Measurements from ENCODE around the gene DNAH2. TPM values are rescaled to one million over a fixed set of nuclear protein-coding genes. Genes with fewer than 3 reads are reported as not detected.

The DNAH2 gene
- total and polyA plus RNA-seq, 2 of the 8 experiments (the other 6 are each of a cell fraction or from before 2014, with no cell fraction given) = 0.13 to 0.18 TPM

DNA sequence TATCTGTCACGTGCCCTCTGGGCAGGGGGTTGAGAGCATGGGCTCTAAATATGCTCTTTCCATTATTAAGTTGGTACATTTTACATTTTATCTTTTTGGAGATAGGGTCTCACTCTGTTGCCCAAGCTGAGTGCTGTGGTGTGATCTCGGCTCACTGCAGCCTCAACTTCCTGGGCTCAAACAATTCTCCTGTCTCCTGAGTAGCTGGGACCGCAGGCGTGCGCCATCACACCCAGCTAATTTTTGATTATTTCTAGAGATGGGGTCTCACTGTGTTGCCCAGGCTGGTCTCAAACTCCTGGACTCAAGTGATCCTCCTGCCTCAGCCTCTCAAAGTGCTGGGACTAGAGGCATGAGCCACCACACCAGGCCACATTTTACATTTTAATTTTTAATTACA is 72.6 kb downstream of the DNAH2 start:
- no peaks in the 10 kb centered on the region for H3K23me2 ChIP-seq (ENCODE audit: low read depth, low read length)
- 97% methylated on average over 5 of the region's 5 CpGs; no CpG with 5 or more reads in 1 of the 2 experiments for WGBS, 2 experiments (ENCODE audit: extremely low coverage in 1 of 2, insufficient coverage in 1 of 2, insufficient read length in 1 of 2, insufficient replicate concordance in 2 of 2, low coverage in 1 of 2, low lambda C conversion rate in 2 of 2, missing lambda C conversion rate in 1 of 2)
- H3K79me1 ChIP-seq (ENCODE audit: low read depth, low read length) = no peaks in the 10 kb centered on the region
- no peak for TF ChIP-seq NRF1 (IDR thresholded peaks at IDR 0.05; ENCODE audit: low read depth, low read length)
- TF ChIP-seq EZH2 (IDR thresholded peaks at IDR 0.05; ENCODE audit: low read depth, low read length, severe bottlenecking) = no peak
- TF ChIP-seq KDM4A (IDR thresholded peaks at IDR 0.05; ENCODE audit: low read depth, low read length, severe bottlenecking) = no peak
- TF ChIP-seq HDAC2 (IDR thresholded peaks at IDR 0.05; ENCODE audit: borderline replicate concordance in 1 of 2, low read depth in 2 of 2, low read length in 2 of 2) = no peak
- TF ChIP-seq TAF7 (optimal IDR thresholded peaks at IDR 0.05; ENCODE audit: borderline replicate concordance, low read depth, low read length) = no peak
- TF ChIP-seq KDM1A (IDR thresholded peaks at IDR 0.05; ENCODE audit: borderline replicate concordance, low read length) = no peak
- no peak for TF ChIP-seq TAF1 (IDR thresholded peaks at IDR 0.05; ENCODE audit: low read depth, low read length)
- TF ChIP-seq SIX5 (IDR thresholded peaks at IDR 0.05; ENCODE audit: low read depth, low read length) = no peak
- H3K4me3 ChIP-seq (ENCODE audit: extremely low read depth in 1 of 4, insufficient read depth in 2 of 4, low read depth in 3 of 4, low read length in 4 of 4) = no peak overlapping the region
- H3K36me3 ChIP-seq (ENCODE audit: control insufficient read depth in 2 of 4, insufficient read depth in 4 of 4, low read length in 3 of 4) = no peaks in the 10 kb centered on the region
- peaks cover 0 to 2% (median 0%) of the 10 kb centered on the region in 4 experiments; a peak in 2 of 7 replicates for H3K27me3 ChIP-seq (replicated peaks in 1 of 4; ENCODE audit: control insufficient read depth in 3 of 4, extremely low read depth in 1 of 4, insufficient read depth in 3 of 4, low read length in 3 of 4)
- no peak overlapping the region for H3K56ac ChIP-seq (replicated peaks; ENCODE audit: insufficient read length, low read depth, low read length)
- H3K14ac ChIP-seq (ENCODE audit: insufficient read length) = no peak overlapping the region
- H2BK12ac ChIP-seq (ENCODE audit: low read depth, low read length) = no peak overlapping the region
- no peak overlapping the region for H2BK120ac ChIP-seq (replicated peaks; ENCODE audit: low read depth, low read length)
- H2BK20ac ChIP-seq (ENCODE audit: low read length) = no peak overlapping the region
- DNase-seq (ENCODE audit: low read depth in 1 of 2, low spot score in 2 of 2) = no peak
- H3K9ac ChIP-seq (replicated peaks in 1 of 4; ENCODE audit: extremely low read depth in 1 of 4, low read depth in 3 of 4, low read length in 3 of 4) = no peak overlapping the region
- no peak overlapping the region for H3K23ac ChIP-seq (ENCODE audit: insufficient read length)
- no peaks in the 10 kb centered on the region for H3K9me3 ChIP-seq (ENCODE audit: insufficient read depth in 2 of 2, low read depth in 1 of 2, low read length in 1 of 2)
- H2BK15ac ChIP-seq (ENCODE audit: low read length) = no peak overlapping the region
- ChIA-PET POLR2A (ENCODE audit: partially characterized antibody) (interaction anchor here (1.8 kb wide), 1 partner anchor 103 kb away, joined by 5 read pairs; no protein-coding TSS in a partner anchor), CTCF (ENCODE audit: partially characterized antibody) (interaction anchor here (0.7 to 1.8 kb wide), 4 partner anchors 10 to 47 kb away, joined by 3 to 8 read pairs (median 4); no protein-coding TSS in a partner anchor)
- H4K20me1 ChIP-seq (replicated peaks in 1 of 2; ENCODE audit: control insufficient read depth in 1 of 2, insufficient read depth in 2 of 2, low read length in 2 of 2) = no peaks in the 10 kb centered on the region
- no peak for FAIRE-seq
- H3K4me2 ChIP-seq (ENCODE audit: insufficient read depth in 1 of 2, low read depth in 2 of 2, low read length in 2 of 2) = no peak overlapping the region
- H3K27ac ChIP-seq (ENCODE audit: low read depth, low read length) = no peak overlapping the region
- H4K5ac ChIP-seq (ENCODE audit: insufficient read length, low read depth, low read length) = no peak overlapping the region
- no peak overlapping the region for H3K4ac ChIP-seq (replicated peaks; ENCODE audit: insufficient read length, low read depth, low read length)
- no peaks in the 10 kb centered on the region for H3K79me2 ChIP-seq (ENCODE audit: control insufficient read depth in 1 of 2, insufficient read depth in 2 of 2, low read length in 2 of 2)
- peaks cover 0 to 5% (median 0%) of the 10 kb centered on the region in 4 experiments; a peak in 1 of 7 replicates for H3K4me1 ChIP-seq (replicated peaks in 1 of 4; ENCODE audit: control insufficient read depth in 3 of 4, insufficient read depth in 4 of 4, low read length in 3 of 4)
- H2BK5ac ChIP-seq (ENCODE audit: low read depth, low read length) = no peak overlapping the region
- no peak overlapping the region for H4K91ac ChIP-seq (replicated peaks; ENCODE audit: insufficient read length, low read length)
- H4K8ac ChIP-seq (ENCODE audit: extremely low read depth, insufficient read depth, low read length) = no peak overlapping the region
- no peak overlapping the region for H2AK5ac ChIP-seq (ENCODE audit: low read depth, low read length)
- H3K18ac ChIP-seq (ENCODE audit: extremely low read depth, low read length) = no peak overlapping the region
- H2AFZ ChIP-seq (ENCODE audit: low read length) = no peak overlapping the region
